ENCODE data around the gene SH3D19.
A peak's percentile ranks its signal among the peaks of the same experiment; 100 is the strongest.

Gene SH3D19

DNA sequence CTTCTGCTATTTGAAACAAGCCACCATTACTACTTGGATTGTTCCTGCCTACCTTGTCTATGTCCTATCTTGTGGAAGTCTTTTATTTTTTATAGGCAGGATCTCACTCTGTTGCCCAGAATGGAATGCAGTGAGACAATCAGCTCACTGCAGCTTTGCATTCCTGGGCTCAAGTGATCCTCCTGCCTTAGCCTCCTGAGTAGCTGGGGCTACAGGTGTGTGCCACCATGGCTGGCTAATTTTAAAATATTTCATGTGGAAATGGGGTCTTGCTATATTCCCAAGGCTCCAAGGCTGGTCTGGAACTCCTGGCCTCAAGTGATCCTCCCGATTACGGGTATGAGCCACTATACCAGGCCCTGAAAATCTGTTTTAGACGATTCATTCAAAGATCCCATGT, 218.3 kb downstream of the SH3D19 start:
- no peak for DNase-seq (ENCODE audit: insufficient read length, low spot score)
- no peak for FAIRE-seq
- TF ChIP-seq POU2F2 (IDR thresholded peaks at IDR 0.05; ENCODE audit: low read depth, low read length) = no peak
- TF ChIP-seq PAX5 (IDR thresholded peaks at IDR 0.05; ENCODE audit: insufficient read depth, low read length, severe bottlenecking) = no peak
- TF ChIP-seq POLR2AphosphoS5 (IDR thresholded peaks at IDR 0.05; ENCODE audit: low read depth, low read length) = no peak
- no peak for TF ChIP-seq POLR2A (IDR thresholded peaks at IDR 0.05; ENCODE audit: low read depth, low read length)
- no peak for TF ChIP-seq SPI1 (IDR thresholded peaks at IDR 0.05; ENCODE audit: low read depth, low read length)
- TF ChIP-seq TAF1 (IDR thresholded peaks at IDR 0.05; ENCODE audit: low read depth, low read length) = no peak

GRCh38 chr4:151105454-151106032, 219.9 kb downstream of the SH3D19 start:
- TF ChIP-seq POLR2A (IDR thresholded peaks at IDR 0.05; ENCODE audit: low read depth, low read length) = peak; percentile 51
- TF ChIP-seq POLR2AphosphoS5 (IDR thresholded peaks at IDR 0.05; ENCODE audit: low read depth, low read length) = peak; percentile 66
- TF ChIP-seq SPI1 (IDR thresholded peaks at IDR 0.05; ENCODE audit: low read depth, low read length) = no peak
- FAIRE-seq (no peak), DNase-seq (ENCODE audit: insufficient read length, low spot score) (no peak)

- FAIRE-seq = no peak
- no peak for DNase-seq (ENCODE audit: insufficient read length, low spot score)
- TF ChIP-seq POLR2AphosphoS5 (IDR thresholded peaks at IDR 0.05; ENCODE audit: low read depth, low read length) (no peak), TAF1 (IDR thresholded peaks at IDR 0.05; ENCODE audit: low read depth, low read length) (no peak), POU2F2 (IDR thresholded peaks at IDR 0.05; ENCODE audit: low read depth, low read length) (no peak), POLR2A (IDR thresholded peaks at IDR 0.05; ENCODE audit: low read depth, low read length) (no peak), PAX5 (IDR thresholded peaks at IDR 0.05; ENCODE audit: insufficient read depth, low read length, severe bottlenecking) (no peak), SPI1 (IDR thresholded peaks at IDR 0.05; ENCODE audit: low read depth, low read length) (no peak)
These were observed 220.8 kb downstream of the SH3D19 start for GRCh38 chr4:151104621-151105020.

DNA sequence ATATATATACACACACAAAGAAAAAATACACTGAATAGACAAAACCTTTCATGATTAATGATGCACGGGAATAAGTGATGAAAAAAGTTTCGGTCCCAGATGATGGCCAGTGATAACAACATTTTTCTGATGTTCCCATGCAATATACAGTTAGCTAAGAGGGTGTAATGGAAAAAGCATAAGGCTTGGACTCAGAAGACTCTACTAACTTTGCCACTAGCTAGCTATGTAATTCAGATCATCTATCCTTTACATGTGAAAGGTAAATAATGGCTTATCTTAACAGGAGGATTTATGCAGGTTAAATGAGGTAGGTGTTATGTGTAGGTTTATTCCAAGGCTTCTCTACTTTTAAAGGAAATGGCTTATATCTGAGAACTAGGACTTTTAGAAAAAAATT, 221.6 kb downstream of the SH3D19 start:
- TF ChIP-seq POU2F2 (IDR thresholded peaks at IDR 0.05; ENCODE audit: low read depth, low read length) (no peak), POLR2A (IDR thresholded peaks at IDR 0.05; ENCODE audit: low read depth, low read length) (no peak), POLR2AphosphoS5 (IDR thresholded peaks at IDR 0.05; ENCODE audit: low read depth, low read length) (no peak), PAX5 (IDR thresholded peaks at IDR 0.05; ENCODE audit: insufficient read depth, low read length, severe bottlenecking) (no peak), SPI1 (IDR thresholded peaks at IDR 0.05; ENCODE audit: low read depth, low read length) (no peak), TAF1 (IDR thresholded peaks at IDR 0.05; ENCODE audit: low read depth, low read length) (no peak)
- no peak for FAIRE-seq
- no peak for DNase-seq (ENCODE audit: insufficient read length, low spot score)

- TF ChIP-seq SPI1 (IDR thresholded peaks at IDR 0.05; ENCODE audit: low read depth, low read length) (no peak), POLR2AphosphoS5 (IDR thresholded peaks at IDR 0.05; ENCODE audit: low read depth, low read length) (no peak), TAF1 (IDR thresholded peaks at IDR 0.05; ENCODE audit: low read depth, low read length) (no peak), PAX5 (IDR thresholded peaks at IDR 0.05; ENCODE audit: insufficient read depth, low read length, severe bottlenecking) (no peak), POLR2A (IDR thresholded peaks at IDR 0.05; ENCODE audit: low read depth, low read length) (no peak), POU2F2 (IDR thresholded peaks at IDR 0.05; ENCODE audit: low read depth, low read length) (no peak)
- no peak for DNase-seq (ENCODE audit: insufficient read length, low spot score)
- FAIRE-seq = no peak
These were observed 224.9 kb downstream of the SH3D19 start for GRCh38 chr4:151100531-151100930.

DNA sequence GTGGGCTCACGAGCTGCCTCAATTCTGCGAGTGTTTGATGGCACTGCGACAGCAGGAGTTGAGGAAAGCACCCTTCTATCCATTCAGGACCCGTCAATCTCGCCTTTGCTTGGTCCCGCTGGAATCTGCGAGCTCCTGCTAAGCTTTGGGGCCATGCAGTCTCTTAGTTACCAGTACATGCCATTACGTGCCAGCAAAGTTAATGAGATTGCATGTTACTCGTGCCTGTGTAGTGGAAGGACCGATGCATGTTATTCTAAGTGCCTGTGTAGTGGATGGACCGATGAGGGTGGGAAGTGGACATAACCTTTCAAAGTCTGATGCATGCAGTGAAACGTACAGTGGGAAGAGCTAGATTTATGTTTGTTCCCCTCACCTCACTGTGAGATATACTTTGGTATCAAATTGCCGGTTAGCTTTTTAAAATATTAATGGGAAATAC, 225.4 kb downstream of the SH3D19 start:
- TF ChIP-seq POLR2A (IDR thresholded peaks at IDR 0.05; ENCODE audit: low read depth, low read length) (no peak), SPI1 (IDR thresholded peaks at IDR 0.05; ENCODE audit: low read depth, low read length) (no peak), PAX5 (IDR thresholded peaks at IDR 0.05; ENCODE audit: insufficient read depth, low read length, severe bottlenecking) (no peak), TAF1 (IDR thresholded peaks at IDR 0.05; ENCODE audit: low read depth, low read length) (no peak), POLR2AphosphoS5 (IDR thresholded peaks at IDR 0.05; ENCODE audit: low read depth, low read length) (no peak), POU2F2 (IDR thresholded peaks at IDR 0.05; ENCODE audit: low read depth, low read length) (no peak)
- no peak for DNase-seq (ENCODE audit: insufficient read length, low spot score)
- peak; percentile 72 for FAIRE-seq

DNA sequence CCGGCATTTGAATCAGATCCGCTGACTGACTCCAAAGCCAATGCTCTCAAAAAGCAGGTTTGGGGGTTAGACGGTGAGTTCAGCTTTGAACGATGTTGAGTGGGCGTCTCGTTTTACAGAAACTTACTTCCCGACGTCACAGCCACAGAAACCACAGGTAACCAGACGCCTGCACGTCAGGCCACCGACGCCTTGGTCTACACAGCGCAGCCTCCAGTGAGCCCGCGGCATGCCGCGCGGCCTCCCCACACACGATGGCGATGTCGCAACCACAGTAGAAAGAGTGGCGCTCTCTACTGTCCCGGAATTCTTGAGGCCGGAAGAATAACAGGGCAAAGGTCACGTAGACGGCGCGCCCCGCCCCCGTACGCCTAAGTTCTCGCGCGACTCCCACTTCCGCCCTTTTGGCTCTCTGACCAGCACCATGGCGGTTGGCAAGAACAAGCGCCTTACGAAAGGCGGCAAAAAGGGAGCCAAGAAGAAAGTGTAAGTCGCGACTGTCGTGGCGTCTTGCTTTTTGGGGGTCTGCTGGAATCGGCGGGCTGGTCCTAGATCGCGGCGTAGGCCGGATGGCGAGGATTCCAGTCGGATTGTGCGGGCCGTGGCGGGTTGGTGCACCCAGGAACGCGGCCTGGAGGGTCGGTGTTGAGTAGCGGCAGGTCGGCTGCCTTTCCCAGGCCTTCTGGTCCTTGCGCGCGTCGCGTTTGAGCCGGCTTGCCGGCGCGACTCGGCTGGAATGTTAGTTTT, 226.0 kb downstream of the SH3D19 start, which contains the start of gene RPS3A:
Gene RPS3A, plus strand, starts transcription at position 400 of the 747 bp plus-strand sequence. Its CDS starts 25 bp downstream, at position 425.
- FAIRE-seq (peak; percentile 97), DNase-seq (ENCODE audit: insufficient read length, low spot score) (peak; percentile 73)
- TF ChIP-seq TAF1 (IDR thresholded peaks at IDR 0.05; ENCODE audit: low read depth, low read length) (peak; percentile 99), SPI1 (IDR thresholded peaks at IDR 0.05; ENCODE audit: low read depth, low read length) (peak; percentile 76), POLR2AphosphoS5 (IDR thresholded peaks at IDR 0.05; ENCODE audit: low read depth, low read length) (peak; percentile 99), PAX5 (IDR thresholded peaks at IDR 0.05; ENCODE audit: insufficient read depth, low read length, severe bottlenecking) (peak; percentile 69), POLR2A (IDR thresholded peaks at IDR 0.05; ENCODE audit: low read depth, low read length) (peak; percentile 99), POU2F2 (IDR thresholded peaks at IDR 0.05; ENCODE audit: low read depth, low read length) (peak; percentile 76)

DNA sequence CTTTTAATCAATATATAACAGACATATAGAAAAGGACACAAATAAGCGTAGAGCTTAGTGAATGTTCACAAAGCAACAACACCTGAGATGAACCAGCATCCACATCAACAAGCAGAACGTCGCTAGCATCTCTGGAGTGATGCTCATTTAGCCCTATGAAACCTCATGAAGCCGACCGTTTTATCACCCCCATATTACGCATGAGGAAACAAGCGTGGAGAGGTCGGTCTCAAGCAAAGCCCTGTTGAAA, 226.5 kb downstream of the SH3D19 start:
- FAIRE-seq = no peak
- no peak for DNase-seq (ENCODE audit: insufficient read length, low spot score)

GRCh38 chr4:151097759-151098158, 227.6 kb downstream of the SH3D19 start:
- DNase-seq (ENCODE audit: insufficient read length, low spot score) (no peak), FAIRE-seq (no peak)
- no peak for TF ChIP-seq PAX5 (IDR thresholded peaks at IDR 0.05; ENCODE audit: insufficient read depth, low read length, severe bottlenecking)
- no peak for TF ChIP-seq POU2F2 (IDR thresholded peaks at IDR 0.05; ENCODE audit: low read depth, low read length)
- no peak for TF ChIP-seq SPI1 (IDR thresholded peaks at IDR 0.05; ENCODE audit: low read depth, low read length)
- TF ChIP-seq POLR2A (IDR thresholded peaks at IDR 0.05; ENCODE audit: low read depth, low read length) = no peak

More for the DNA sequence above, 226.5 kb downstream of the SH3D19 start:
- TF ChIP-seq POU2F2 (IDR thresholded peaks at IDR 0.05; ENCODE audit: low read depth, low read length) (no peak), TAF1 (IDR thresholded peaks at IDR 0.05; ENCODE audit: low read depth, low read length) (no peak), SPI1 (IDR thresholded peaks at IDR 0.05; ENCODE audit: low read depth, low read length) (no peak), POLR2A (IDR thresholded peaks at IDR 0.05; ENCODE audit: low read depth, low read length) (no peak), POLR2AphosphoS5 (IDR thresholded peaks at IDR 0.05; ENCODE audit: low read depth, low read length) (no peak), PAX5 (IDR thresholded peaks at IDR 0.05; ENCODE audit: insufficient read depth, low read length, severe bottlenecking) (no peak)

Data from GM12891 (cell line).